ENCODE measurements around the gene TERC.

GRCh38 chr3:169758359-169758994 lies 6.4 kb downstream of the TERC start:
- no peak for TF ChIP-seq CTCF (IDR thresholded peaks at IDR 0.05; ENCODE audit: low read length)
- no peak for TF ChIP-seq EZH2 (IDR thresholded peaks at IDR 0.05; ENCODE audit: borderline replicate concordance, low read length)

Measured in OCI-LY1 (cell line).